HepG2 (cell line): Measurements from ENCODE around the gene DDRGK1. TPM values are rescaled to one million over a fixed set of nuclear protein-coding genes. Genes with fewer than 3 reads are reported as not detected.

Source experiments
- AGO2 ChIP-seq: fragments of 200-400 bp; formaldehyde crosslinking; optimal IDR thresholded peaks from 2 replicates; pipeline ENCODE3; 2017; ENCODE audit warnings: mild to moderate bottlenecking, low read depth, low read length, moderate library complexity
- CERS6 ChIP-seq: sonication (generic); formaldehyde crosslinking; IDR thresholded peaks from 2 replicates; pipeline ENCODE4 v1.5.0; 2020; ENCODE audit warnings: missing genetic modification reagents
- DDIT3 ChIP-seq: sonication (generic); formaldehyde crosslinking; IDR thresholded peaks from 2 replicates; pipeline ENCODE4 v1.4.0; 2020; ENCODE audit warnings: mild to moderate bottlenecking, missing genetic modification reagents
- ELF3 ChIP-seq: IDR thresholded peaks from 2 replicates; pipeline ENCODE4 v1.6.1; 2016; ENCODE audit warnings: missing genetic modification reagents, missing compliant biosample characterization
- FOXO4 ChIP-seq: sonication (generic); formaldehyde crosslinking; conservative IDR thresholded peaks from 2 replicates; pipeline ENCODE4 v1.8.1; 2023; ENCODE audit warnings: missing genetic modification reagents
- HIC2 ChIP-seq: sonication (generic); formaldehyde crosslinking; IDR thresholded peaks from 2 replicates; pipeline ENCODE4 v1.9.0; 2022; ENCODE audit warnings: low read depth, missing genetic modification reagents
- KLF13 ChIP-seq: sonication (generic); formaldehyde crosslinking; IDR thresholded peaks from 2 replicates; pipeline ENCODE4 v1.4.0; 2020; ENCODE audit warnings: mild to moderate bottlenecking, missing genetic modification reagents
- NCOA5 ChIP-seq: sonication (generic); formaldehyde crosslinking; IDR thresholded peaks from 2 replicates; pipeline ENCODE4 v1.4.0; 2020; ENCODE audit warnings: missing genetic modification reagents
- NFYB ChIP-seq: sonication (generic); formaldehyde crosslinking; IDR thresholded peaks from 2 replicates; pipeline ENCODE4 v1.4.0; 2020; ENCODE audit warnings: missing genetic modification reagents
- RBM39 ChIP-seq: fragments of 200-400 bp; formaldehyde crosslinking; IDR thresholded peaks from one replicate; pipeline ENCODE4 v1.6.1; 2018; ENCODE audit warnings: antibody characterized with exemption, mild to moderate bottlenecking, low read depth, low read length; ENCODE audit not compliant: poor library complexity, severe bottlenecking
- SMARCE1 ChIP-seq: fragments of 450-650 bp; IDR thresholded peaks from 2 replicates; pipeline ENCODE4 v1.6.1; 2017; ENCODE audit warnings: borderline replicate concordance
- TOPORS ChIP-seq: sonication (generic); formaldehyde crosslinking; IDR thresholded peaks from 2 replicates; pipeline ENCODE4 v1.8.0; 2023; ENCODE audit warnings: mild to moderate bottlenecking, missing genetic modification reagents
- ZBTB40 ChIP-seq, 2 experiments: fragments of 450-650 bp in 1 of 2; sonication (generic) in 1 of 2; formaldehyde crosslinking in 1 of 2; IDR thresholded peaks; 2 replicates each; pipeline versions ENCODE4 v1.6.1 to v1.8.0; 2016 to 2022; ENCODE audit warnings: antibody characterized with exemption in 1 of 2, mild to moderate bottlenecking in 1 of 2, missing genetic modification reagents in 1 of 2
- ZMAT3 ChIP-seq: sonication (generic); formaldehyde crosslinking; conservative IDR thresholded peaks from 2 replicates; pipeline ENCODE4 v1.7.0; 2021; ENCODE audit warnings: missing genetic modification reagents
- ZNF546 ChIP-seq: sonication (generic); formaldehyde crosslinking; conservative IDR thresholded peaks from 2 replicates; pipeline ENCODE4 v1.8.1; 2023; ENCODE audit warnings: mild to moderate bottlenecking, missing genetic modification reagents
- polyA plus RNA-seq, 8 experiments: library from polyadenylated mRNA; depleted of rRNA in 3 of 8; stranded (reverse) in 7 of 8; unstranded in 1 of 8; fragments of >200 nt; fragmentation: Illumina TruSeq in 4 of 8; extraction: Trizol in 4 of 8; gene quantifications; 2 replicates each; pipeline versions ENCODE4 v1.2.1 to v1.2.3, GENCODE V29; 2011 to 2016; ENCODE audit warnings: low read depth in 4 of 8, missing spikeins in 1 of 8, mixed read lengths in 1 of 8; ENCODE audit not compliant: insufficient read depth in 1 of 8
- total RNA-seq, 5 experiments: library from RNA; depleted of rRNA; stranded (reverse); fragments of >200 nt; fragmentation: Illumina TruSeq; extraction: Trizol; gene quantifications; 2 replicates each; pipeline ENCODE4 v1.2.3, GENCODE V29; 2016; ENCODE audit warnings: low read depth in 1 of 5

DDRGK1 gene
- total and polyA plus RNA-seq, 2 of the 13 experiments (the other 11 are each of a cell fraction or from before 2014, with no cell fraction given) = 96.7 to 149 TPM

GRCh38 chr20:3218307-3218988 lies 14.0 kb upstream of the DDRGK1 start (continued):
- TF ChIP-seq RBM39 (peak; percentile 96), FOXO4 (no peak), NCOA5 (CRISPR knock-in tag) (no peak), ZBTB40 (IDR thresholded peaks at IDR 0.05) (no peak), ZBTB40 (CRISPR knock-in tag; IDR thresholded peaks at IDR 0.05) (peak; percentile 32; the same call in 1 of the 2 replicates), ZMAT3 (CRISPR knock-in tag) (no peak), ZNF546 (CRISPR knock-in tag) (peak; percentile 72; the same call in 1 of the 2 replicates), HIC2 (CRISPR knock-in tag) (0 out of 2 replicates have a peak, but pooled peaks have one; percentile 48), AGO2 (peak; percentile 99), NFYB (CRISPR knock-in tag) (no peak), CERS6 (CRISPR knock-in tag) (no peak), TOPORS (CRISPR knock-in tag) (peak; percentile 54; the same call in 1 of the 2 replicates), KLF13 (CRISPR knock-in tag) (0 out of 2 replicates have a peak, but pooled peaks have one; percentile 79), SMARCE1 (no peak), ELF3 (peak; percentile 64; the same call in 1 of the 2 replicates), DDIT3 (CRISPR knock-in tag) (no peak)
